ENCODE measurements around the gene GALNT13.
A peak's percentile ranks its signal among the peaks of the same experiment; 100 is the strongest.
"Not testable (repeated sequence)": the region's sequence is repeated elsewhere in the genome, so short reads cannot be mapped to it uniquely, and the experiment has no call there.

The GALNT13 gene

GRCh38 chr2:154437104-154437503, 565.4 kb downstream of the GALNT13 start:
- DNase-seq, result no peak

- DNase-seq, result peak; percentile 9
Measured at GRCh38 chr2:154439156-154439555, 567.4 kb downstream of the GALNT13 start.

- no peak for DNase-seq
Measured at GRCh38 chr2:154443919-154444318, 572.2 kb downstream of the GALNT13 start.

- DNase-seq, result no peak
Measured at GRCh38 chr2:154446324-154446723, 574.6 kb downstream of the GALNT13 start.

GRCh38 chr2:154447727-154448418, 576.2 kb downstream of the GALNT13 start:
- DNase-seq, result no peak

- DNase-seq, result no peak
Measured at GRCh38 chr2:154449951-154450658, 578.4 kb downstream of the GALNT13 start.

GRCh38 chr2:154452471-154452870, 580.7 kb downstream of the GALNT13 start:
- no peak for DNase-seq

- peak; percentile 18 for DNase-seq
Measured at GRCh38 chr2:154452906-154453493, 581.3 kb downstream of the GALNT13 start.

- no peak for DNase-seq
Measured at GRCh38 chr2:154455166-154455565, 583.4 kb downstream of the GALNT13 start.

- no peak for DNase-seq
Measured at GRCh38 chr2:154455866-154456265, 584.1 kb downstream of the GALNT13 start.

GRCh38 chr2:154457286-154457685, 585.6 kb downstream of the GALNT13 start:
- DNase-seq, result no peak

GRCh38 chr2:154459286-154459685, 587.6 kb downstream of the GALNT13 start:
- no peak for DNase-seq

- DNase-seq, result no peak
Measured at GRCh38 chr2:154462634-154463033, 590.9 kb downstream of the GALNT13 start.

- DNase-seq, result no peak
Measured at GRCh38 chr2:154466226-154466625, 594.5 kb downstream of the GALNT13 start.

- DNase-seq, result no peak
Measured at GRCh38 chr2:154470376-154470775, 598.7 kb downstream of the GALNT13 start.

GRCh38 chr2:154471492-154471891, 599.8 kb downstream of the GALNT13 start:
- DNase-seq, result not testable (repeated sequence)

GRCh38 chr2:154477319-154477718, 605.6 kb downstream of the GALNT13 start:
- no peak for DNase-seq

GRCh38 chr2:154480521-154480920, 608.8 kb downstream of the GALNT13 start:
- DNase-seq, result no peak

- no peak for DNase-seq
Measured at GRCh38 chr2:154481336-154481735, 609.6 kb downstream of the GALNT13 start.

GRCh38 chr2:154484338-154485099, 612.8 kb downstream of the GALNT13 start:
- peak; percentile 54 for DNase-seq

- no peak for DNase-seq
Measured at GRCh38 chr2:154488801-154489200, 617.1 kb downstream of the GALNT13 start.

- DNase-seq, result no peak
Measured at GRCh38 chr2:154489266-154489858, 617.6 kb downstream of the GALNT13 start.

GRCh38 chr2:154490530-154490929, 618.8 kb downstream of the GALNT13 start:
- no peak for DNase-seq
